Stimulated activated naive CD4-positive, alpha-beta T cell treated with Interleukin-2 at 50 U/mL for 16 hours (primary cell): ENCODE results near the gene STK11.

Source experiments
- DNase-seq: peaks from one replicate; lab custom pipeline; 2025; lab: John Stamatoyannopoulos, UW

STK11 gene, protein sequence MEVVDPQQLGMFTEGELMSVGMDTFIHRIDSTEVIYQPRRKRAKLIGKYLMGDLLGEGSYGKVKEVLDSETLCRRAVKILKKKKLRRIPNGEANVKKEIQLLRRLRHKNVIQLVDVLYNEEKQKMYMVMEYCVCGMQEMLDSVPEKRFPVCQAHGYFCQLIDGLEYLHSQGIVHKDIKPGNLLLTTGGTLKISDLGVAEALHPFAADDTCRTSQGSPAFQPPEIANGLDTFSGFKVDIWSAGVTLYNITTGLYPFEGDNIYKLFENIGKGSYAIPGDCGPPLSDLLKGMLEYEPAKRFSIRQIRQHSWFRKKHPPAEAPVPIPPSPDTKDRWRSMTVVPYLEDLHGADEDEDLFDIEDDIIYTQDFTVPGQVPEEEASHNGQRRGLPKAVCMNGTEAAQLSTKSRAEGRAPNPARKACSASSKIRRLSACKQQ

DNA sequence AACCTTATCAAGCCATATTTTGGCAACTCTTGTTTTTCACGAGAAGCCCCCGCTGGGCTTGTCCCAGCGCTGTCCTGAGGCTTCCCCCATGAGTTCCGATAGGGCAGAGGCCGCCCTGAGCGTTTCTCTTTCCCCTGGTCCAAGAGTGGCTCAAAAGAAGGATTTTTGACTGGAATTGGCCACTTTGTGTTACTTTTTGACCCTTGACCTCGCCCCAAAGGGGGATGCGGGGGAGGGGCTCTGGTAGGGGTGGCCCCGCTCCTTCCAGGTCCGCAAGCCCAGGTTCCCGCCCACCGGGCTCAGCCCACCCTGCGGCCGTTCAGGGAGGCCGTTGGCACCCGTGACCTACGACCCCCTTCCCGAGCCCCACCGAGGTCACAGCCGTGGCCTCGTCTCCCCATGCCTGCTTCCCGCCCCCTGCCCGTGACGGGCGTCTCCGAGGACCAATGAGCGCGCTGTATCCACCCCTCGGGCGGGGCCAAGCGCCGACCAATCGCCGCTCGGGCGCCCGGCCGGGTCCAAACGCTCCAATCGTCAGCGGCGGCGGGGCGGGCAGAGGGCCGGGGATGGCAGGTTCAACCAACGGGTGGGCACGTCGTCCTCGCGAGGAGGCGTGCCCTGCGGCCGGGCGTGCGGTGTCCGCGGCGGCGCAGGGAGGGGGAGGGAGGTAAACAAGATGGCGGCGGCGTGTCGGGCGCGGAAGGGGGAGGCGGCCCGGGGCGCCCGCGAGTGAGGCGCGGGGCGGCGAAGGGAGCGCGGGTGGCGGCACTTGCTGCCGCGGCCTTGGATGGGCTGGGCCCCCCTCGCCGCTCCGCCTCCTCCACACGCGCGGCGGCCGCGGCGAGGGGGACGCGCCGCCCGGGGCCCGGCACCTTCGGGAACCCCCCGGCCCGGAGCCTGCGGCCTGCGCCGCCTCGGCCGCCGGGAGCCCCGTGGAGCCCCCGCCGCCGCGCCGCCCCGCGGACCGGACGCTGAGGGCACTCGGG lies at the start of gene STK11:
TSS of gene STK11 (plus strand) at position 665 of the 986 bp plus-strand sequence. CDS start 1,136 bp downstream, outside the sequence.
- DNase-seq: peak; percentile 99

DNA sequence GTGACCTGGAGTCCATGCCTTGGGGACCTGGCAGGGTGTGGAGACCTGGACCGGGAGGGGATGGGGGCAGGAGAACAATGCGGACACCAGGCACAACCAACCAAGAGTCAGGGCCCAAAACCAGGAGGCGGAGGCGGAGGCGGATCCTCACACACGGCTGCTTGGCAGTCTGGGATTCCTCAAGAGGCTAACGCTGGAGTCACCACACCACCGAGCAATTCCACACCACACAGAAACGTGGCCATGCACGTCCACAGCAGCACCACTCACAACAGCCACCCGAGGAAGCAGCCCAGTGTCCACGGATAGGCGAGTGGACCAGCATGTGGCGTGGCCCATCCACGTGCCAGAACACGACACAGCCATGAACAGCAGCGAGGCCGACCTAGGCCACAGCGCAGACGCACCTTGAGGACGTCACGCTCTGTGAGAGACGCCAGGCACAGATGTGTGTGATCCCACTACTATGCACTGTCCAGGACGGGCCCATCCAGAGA lies 49.2 kb upstream of the STK11 start:
- DNase-seq: no peak

DNA sequence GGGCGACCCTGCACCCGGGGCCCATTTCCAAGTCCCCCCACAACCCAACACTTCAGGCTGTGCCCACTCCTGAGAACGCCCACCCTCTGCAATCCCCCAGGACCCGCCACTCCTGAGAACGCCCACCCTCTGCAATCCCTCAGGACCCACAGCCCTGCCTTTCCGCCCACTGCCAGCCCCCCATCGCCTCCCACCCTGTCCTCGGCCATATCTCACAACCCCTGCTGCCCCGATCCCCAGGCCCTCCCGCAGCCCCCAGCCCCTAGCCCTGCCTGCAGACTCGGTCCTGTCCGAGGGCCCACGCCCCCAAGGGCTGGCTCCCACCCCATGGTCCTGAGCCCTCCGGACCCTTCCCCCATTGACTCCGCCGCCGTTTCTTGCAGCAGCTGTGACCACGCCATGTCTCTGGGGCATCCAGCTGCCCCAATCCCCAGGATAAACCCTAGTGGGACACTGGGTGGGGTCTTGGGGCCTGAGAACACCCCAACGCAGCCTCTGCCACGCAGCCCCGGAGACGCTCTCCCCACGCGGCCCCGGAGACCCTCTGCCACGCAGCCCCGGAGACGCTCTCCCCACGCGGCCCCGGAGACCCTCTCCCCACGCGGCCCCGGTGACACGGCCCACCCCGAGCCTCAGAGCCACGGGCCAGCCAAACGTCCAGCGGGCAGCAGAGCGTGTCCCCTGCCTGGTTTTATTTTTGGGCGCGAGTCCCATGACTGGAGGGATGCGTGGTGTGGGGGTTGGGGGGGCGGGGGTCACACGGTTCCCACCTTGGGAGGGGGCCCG lies 48.6 kb upstream of the STK11 start:
- DNase-seq: no peak

DNA sequence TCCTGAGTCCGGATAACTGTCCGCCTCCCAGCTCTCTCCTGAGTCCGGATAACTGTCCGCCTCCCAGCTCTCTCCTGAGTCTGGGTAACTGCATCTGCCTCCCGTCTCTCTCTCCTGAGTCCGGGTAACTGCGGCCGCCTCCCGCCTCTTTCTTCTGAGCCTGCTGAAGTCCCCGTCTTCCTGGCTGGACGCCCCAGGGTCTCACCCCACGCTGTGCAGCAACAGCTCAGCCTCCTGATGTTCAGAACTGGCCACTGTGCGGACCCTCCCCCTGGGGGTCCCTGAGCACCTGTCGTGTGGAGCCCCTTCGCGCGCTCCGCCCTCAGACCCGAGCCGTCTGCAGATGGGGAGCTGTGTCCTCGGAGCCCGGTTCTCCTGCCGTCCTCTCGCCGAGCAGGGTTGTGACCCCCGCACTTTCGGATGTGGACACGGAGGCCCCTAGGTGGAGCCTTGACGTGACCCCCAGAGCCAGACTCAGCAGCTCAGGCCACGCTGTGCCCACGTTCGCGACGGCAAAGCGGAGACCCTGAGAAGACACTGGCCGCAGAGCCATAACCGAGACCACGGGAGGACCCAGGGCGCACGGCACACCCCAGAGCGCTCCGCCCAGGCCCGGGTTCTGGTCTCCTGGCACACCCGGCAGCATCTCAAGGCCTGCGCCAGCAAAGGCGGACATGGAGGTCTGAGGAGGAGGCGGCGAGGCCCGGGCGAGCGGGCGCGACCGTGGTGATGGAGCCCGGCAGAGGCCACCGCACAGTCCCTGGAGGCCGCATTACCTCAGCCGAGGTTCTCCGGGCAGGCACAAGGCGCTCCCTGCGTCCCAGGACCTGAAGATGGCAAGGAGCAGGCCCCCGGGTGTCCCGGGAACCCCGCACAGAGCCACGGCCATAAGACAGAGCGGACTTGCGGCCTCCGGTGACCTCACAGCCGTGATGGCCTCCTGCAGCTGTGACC lies 47.4 kb upstream of the STK11 start:
- no peak for DNase-seq

DNA sequence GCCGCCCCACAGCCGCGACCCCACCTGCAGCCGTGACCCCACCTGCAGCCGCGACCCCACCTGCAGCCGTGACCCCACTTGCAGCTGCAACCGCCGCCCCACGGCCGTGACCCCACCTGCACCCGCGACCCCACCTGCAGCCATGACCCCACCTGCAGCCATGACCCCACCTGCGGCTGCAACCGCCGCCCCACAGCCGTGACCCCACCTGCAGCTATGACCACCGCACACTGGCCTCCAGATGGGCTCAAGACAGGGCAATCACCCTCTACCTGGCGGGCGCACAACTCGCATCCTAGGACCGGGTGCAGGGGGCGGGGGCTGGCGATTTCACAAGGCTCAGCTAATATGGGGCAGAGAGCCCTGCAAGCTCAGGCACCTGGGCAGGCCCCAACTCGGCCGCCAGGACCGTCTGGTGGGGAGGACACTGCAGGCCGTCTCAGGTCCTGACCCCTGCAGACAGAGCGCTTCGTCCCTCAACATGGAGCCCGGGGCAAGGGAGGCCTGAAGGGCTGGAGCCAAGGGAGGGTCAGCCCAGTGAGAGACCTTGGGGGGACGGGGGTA lies 46.6 kb upstream of the STK11 start:
- DNase-seq: no peak

DNA sequence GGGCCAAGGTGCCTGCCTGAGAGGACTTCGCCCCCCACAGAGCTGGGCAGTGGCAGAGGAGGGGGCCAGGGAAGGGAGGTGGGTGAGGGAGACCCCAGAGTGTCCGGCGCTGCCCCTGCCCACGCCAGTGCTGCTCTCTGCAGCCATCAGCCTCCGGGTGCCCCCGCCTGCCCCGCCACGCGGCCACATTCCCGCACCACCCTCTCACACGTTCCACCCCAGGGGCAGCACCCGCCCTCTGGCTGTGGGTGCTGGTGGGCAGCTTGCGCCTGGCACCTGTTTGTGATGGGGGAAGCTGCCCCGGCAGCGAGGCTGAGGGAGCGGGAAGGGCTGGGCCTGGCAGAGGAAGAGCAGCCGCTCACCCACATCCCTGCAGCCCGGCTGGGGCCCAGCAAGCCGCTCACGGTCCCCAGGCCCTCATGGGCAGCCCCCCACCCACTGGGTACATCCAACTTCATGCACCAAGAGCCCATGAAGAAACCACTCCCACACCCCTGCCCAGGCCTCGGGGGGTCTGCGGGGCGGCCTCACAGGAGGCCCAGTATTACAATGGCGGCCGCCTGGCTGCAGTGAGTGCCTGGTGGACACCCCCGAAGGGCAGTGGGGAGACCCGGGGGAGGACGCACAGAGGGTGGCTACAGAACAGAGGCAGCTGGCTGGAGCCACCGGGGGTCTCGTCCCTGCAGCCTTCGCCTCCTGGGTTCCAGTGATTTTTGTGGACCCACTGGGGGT lies 45.5 kb upstream of the STK11 start:
- DNase-seq: no peak

DNA sequence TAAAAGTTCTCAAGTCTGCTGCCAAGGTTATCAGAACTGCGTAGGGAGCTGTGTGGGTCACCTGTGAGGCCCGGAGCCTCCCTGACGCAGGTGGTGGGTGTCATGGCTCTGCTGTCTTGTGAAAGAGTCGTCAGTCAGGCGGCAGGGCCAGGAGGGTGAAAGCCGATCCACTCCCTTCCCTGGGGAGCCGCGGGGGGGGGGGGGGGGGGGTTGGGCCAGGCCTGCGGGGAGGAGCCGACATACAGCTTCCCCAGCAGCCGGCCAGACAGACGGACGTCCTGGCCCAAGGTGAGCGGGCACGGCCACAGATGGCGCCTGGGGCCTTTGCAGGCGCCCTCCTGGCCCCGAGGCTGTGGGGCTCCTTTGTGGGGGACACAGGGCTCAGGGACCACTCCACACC lies 43.9 kb upstream of the STK11 start:
- DNase-seq: no peak

DNA sequence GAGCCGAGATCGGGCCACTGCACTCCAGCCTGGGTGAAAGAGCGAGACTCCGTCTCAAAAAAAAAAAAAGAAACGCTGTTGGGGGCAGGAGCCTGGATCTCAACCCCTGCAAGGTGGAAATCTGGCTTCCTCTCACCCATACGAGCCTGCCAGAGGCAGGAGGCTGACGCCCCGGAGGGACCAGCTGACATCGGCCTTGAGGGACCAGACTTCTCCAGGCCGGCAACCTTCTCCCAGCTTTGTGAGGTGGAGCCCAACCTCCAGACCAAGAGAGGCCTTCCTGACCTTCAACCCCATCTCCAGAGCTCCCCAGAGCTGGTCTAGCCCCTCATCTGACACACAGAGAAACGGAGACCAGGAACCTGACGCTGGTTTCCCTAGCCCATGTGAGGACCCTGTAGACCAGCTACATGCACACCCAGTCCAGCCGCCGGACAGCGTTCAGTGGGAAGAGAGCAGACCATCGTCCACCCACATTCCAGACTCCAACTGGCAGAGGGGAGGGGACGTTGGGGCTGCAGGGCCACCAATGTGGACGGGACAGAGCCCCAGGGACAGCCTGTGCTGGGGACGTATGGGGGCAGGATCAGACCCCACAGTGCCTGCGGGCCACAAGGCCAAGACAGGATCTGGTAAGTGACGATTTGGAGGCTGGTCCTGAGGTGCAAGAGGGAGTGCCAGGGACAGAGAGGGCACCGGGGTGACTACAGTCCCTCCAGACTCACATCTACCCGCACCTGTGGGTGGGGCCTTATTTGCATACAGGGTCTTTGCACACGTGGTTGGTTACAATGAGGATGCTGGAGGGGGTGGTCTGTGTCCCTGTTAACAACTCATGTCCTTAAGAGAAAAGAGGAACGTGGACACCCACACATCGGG lies 42.9 kb upstream of the STK11 start:
- DNase-seq: no peak

DNA sequence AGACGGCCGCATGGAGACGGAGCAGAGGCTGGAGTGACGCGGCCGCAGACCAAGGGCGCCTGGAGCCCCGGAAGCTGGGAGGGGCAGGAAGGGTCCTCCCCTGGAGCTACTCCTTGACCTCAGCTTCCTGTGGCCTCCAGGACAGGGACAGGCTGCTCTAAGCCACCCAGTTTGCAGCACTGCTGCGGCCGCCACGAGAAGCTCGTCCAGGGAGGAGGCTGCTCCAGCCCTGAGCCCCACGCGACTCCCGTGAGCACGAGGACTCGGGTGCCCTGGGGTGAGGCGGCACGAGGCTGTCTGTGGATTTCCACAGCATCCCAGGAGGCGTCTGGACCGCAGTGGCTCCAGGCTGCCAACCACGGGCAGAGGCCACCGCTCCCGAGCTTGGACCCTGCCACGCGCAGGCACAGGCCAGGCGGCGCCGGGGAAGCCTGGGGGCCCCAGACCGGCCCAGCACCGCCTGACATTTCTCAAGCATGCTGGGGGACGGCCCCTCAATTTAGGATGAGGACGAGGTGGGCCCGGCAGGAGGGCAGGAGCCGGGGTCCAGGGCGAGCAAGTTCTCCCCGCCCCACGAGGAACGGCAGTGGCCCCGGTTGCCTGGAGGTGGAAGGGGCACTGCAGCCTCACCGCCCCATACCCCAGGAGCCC lies 42.2 kb upstream of the STK11 start:
- no peak for DNase-seq

DNA sequence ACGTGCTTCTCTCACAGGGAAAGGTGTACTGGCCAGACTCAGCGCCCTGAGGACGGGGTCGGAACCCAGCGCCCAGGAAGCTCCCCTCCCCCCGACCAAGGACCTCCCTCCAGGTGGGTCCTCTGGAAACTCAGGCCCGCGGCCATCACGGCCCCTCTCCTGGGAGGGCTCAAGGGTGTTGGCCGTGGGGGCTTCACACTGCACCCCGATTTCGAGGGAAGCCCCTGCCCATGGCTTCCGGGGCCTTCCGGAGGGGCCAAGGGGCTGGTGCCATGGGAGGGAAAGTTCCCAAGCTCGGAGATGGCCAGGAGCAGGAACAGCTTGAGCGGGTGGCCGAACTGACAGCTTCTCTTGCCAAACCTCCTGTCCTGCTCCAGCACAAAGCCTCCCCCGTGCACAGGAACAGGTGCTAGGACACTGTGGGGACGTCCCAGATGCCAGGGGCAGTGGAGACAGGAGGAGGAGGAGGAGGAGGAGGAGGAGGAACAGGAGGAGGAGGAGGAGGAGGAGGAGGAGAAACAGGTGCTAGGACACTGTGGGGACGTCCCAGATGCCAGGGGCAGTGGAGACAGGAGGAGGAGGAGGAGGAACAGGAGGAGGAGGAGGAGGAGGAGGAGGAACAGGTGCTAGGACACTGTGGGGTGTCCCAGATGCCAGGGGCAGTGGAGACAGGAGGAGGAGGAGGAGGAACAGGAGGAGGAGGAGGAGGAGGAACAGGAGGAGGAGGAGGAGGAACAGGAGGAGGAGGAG lies 41.5 kb upstream of the STK11 start:
- DNase-seq: no peak

DNA sequence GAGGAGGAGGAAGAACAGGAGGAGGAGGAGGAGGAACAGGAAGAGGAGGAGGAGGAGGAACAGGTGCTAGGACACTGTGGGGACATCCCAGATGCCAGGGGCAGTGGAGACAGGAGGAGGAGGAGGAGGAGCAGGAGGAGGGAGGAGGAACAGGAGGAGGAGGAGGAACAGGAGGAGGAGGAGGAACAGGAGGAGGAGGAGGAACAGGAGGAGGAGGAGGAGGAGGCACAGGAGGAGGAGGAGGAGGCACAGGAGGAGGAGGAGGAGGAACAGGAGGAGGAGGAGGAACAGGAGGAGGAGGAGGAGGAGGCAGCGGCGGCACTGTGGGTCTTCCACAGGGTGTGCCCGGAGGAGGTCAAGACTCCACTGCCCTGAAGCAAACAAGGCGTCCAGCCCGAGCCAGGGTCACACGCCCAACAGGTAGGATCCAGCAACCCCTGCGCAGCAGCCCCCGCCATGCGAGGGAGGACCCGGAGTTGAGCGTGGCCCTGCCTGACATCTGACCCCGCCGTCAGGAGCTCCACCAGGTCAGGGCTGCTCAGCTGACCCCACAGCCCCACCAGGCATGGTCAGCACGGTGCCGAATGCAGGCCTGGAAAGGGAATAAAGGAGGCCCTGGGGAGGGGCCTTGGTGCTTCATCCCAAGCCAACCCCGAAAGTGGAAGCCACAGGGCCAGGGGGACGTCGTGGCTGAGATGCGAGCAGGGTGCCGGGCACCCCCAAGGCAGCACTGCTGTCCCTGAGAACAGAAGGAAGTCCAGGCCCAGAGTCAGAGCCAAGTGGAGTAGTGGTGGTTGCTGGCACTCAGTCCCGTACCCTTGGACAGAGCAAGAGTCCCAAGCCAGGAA lies 40.7 kb upstream of the STK11 start:
- no peak for DNase-seq

DNA sequence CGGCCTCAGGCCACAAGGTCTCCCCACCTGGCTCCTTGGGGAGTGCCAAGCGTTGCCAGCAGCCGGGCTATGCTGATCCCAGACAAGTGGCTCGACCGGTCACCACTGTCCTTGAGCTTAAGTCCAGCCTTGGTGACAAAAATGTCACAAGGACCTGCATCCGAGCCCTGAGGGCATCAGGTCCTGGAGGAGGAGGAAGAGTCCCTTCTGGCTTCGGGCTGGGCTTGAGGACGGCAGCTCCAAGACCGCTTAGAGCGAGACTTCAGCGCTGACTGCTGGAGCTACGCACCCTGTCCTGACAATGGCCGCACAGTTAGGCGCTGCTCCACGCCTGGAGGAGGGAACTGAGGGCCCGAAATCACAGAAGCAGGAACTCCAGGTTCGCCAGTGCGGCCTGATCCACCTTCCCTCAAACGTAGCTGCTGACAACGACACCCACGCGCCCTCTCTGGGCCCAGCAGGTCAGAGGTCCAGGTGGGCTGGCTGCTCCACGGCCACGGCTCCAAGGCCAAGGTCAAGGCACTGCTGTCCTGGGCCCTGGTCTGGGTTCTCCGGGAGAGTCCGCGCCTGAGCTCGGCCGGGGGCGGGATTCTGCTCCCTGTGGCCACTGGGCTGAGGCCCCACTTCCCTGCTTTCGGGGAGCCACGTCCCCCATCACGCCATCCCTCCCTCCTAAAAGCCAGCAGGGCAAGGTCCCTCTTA lies 38.6 kb upstream of the STK11 start:
- no peak for DNase-seq

DNA sequence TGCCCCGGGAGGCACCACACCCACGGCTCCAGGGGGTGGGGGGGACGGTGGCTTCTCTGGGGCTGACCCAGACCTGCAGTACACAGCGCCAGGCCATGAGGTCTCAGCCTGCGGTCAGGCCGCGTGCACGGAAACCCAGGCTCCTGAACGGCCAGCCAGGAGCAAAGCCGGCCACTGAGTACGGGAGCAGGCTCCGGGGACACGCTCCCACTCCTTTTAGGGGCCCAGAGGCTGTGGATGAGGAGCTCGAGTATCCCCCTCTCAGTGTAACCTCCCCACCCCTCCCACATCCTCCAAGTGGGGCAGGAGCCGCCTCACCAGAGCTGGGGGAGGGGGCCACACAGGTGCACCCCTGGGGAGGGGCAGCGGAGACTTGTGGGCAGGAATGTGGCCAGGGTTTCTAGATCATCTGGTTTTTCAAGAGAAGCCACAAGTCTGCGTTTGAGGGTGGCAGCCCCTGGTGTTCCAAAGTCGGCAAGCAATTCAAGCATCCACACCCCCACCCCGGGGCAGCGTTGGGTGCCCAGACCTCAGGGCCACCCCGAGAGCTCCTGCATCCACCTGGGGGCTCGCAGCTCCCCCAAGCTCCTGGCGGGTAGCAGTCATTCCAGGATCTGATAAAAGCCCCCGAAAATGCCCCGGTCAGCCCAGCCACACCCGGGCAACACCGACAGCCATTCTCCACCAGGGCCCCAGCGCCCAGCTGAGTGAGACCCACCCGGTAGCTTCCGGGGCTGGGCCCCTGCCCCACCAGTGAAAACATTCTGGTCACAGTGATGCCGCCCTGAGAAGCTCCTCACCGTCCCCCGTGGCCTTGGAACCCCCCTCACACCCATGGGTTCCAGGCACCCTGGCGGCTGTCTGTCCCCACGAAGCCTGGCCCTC lies 37.6 kb upstream of the STK11 start:
- no peak for DNase-seq

DNA sequence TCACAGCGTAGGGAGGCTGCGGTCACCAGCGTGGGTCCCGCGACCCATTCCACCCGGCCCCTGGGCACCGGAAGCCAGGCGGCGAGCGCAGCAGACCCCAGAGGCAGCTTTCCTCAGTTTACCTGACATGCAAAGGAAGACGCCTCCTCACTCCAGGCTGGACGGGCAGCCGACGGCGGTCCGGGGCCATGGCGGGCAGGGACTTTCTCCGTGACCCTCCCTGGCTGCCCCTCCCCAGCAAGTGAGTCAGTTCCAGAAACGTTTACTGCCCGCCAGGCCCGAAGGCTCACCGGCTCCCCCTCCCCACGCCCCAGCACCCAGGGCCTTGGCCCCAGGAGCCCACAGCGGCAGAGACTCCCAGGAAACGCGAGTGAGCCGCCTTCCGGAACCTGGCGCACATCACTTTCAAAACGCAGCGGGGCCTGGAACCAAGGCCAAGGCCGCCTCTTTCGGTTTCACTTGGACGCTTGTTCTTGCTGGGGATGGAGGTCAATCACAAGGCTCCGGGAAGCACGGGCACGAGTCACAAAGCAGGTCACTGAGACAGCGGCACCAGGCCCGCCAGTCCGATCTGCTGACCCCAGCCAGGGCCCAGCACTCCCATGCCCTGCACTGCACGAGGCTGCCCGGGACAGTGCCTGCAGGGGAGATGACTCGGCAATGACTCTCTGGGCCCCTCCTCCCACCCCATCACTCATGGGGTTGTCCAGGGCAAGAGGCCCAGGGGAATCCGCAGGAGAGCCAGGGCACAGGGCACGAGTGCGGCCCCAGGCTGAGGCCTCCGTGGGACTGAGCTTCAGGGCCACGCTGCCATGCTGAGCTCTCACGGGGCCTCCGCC lies 36.8 kb upstream of the STK11 start:
- no peak for DNase-seq
